Body of pancreas (tissue), 4 donors: ENCODE results near the gene MTHFS. TPM values are rescaled to one million over a fixed set of nuclear protein-coding genes. Genes with fewer than 3 reads are reported as not detected.

ENCODE experiments used
- ATAC-seq: fragments of 150-250 bp; one replicate; pipeline ENCODE4 v1.9.1; 2016
- DNase-seq, 4 donors: peaks; one replicate each; pipeline ENCODE4 v3.0.0-alpha.2; 2019
- H3K27ac ChIP-seq, 4 donors: fragments of 200-600 bp; sonication (generic); 1 replicate in 3 of 4; 2 replicates in 1 of 4; pipeline versions ENCODE4 v1.5.1 to v1.6.1; 2016 to 2019; ENCODE audit warnings: mild to moderate bottlenecking in 1 of 4, mixed read lengths in 1 of 4, moderate library complexity in 1 of 4
- H3K27me3 ChIP-seq, 2 donors: fragments of 200-600 bp; sonication (generic); one replicate each; pipeline ENCODE4 v1.6.0; 2016; ENCODE audit warnings: mild to moderate bottlenecking in 1 of 2
- H3K36me3 ChIP-seq, 2 donors: fragments of 200-600 bp; sonication (generic); replicated peaks in 1 of 2; 2 replicates each; pipeline ENCODE4 v1.5.1; 2016; ENCODE audit warnings: low read depth in 2 of 2; ENCODE audit not compliant: insufficient read depth in 1 of 2
- H3K4me1 ChIP-seq: fragments of 200-600 bp; sonication (generic); one replicate; pipeline ENCODE4 v1.6.0; 2016
- H3K4me3 ChIP-seq, 2 donors: fragments of 200-600 bp; sonication (generic); 1 replicate in 1 of 2; 2 replicates in 1 of 2; pipeline ENCODE4 v1.5.1; 2016 to 2019
- H3K9me3 ChIP-seq, 3 donors: fragments of 200-600 bp; sonication (generic); 1 replicate in 2 of 3; 2 replicates in 1 of 3; pipeline ENCODE4 v1.5.1; 2016
- CTCF ChIP-seq, 7 experiments: fragments of 450-650 bp in 4 of 7; fragments of 200-600 bp in 3 of 7; sonication (generic) in 3 of 7; IDR thresholded peaks; one replicate each; pipeline ENCODE4 v1.5.1; 2016 to 2019; ENCODE audit warnings: antibody characterized with exemption in 7 of 7
- POLR2A ChIP-seq, 3 donors: fragments of 450-650 bp; IDR thresholded peaks; one replicate each; pipeline ENCODE4 v1.6.1; 2016; ENCODE audit warnings: antibody characterized with exemption in 3 of 3, mild to moderate bottlenecking in 2 of 3
- WGBS, 2 donors: methylation state at CpG; one replicate each; pipeline ENCODE4 v1.1.5; 2017; 5-methylcytosine and 5-hydroxymethylcytosine counted together
- intact Hi-C: fragments of 100-400 bp; cut with DNase I; formaldehyde crosslinking; loops from one replicate; pipeline ENCODE4 v1.15.1; 2023
- total RNA-seq, 2 donors: library from RNA; depleted of rRNA; stranded (reverse); fragments of >200 nt; gene quantifications; one replicate each; pipeline ENCODE4 v1.1.0, GENCODE V29; 2016

The MTHFS gene
- total RNA-seq, 2 donors from 2014 or later: 26.5 to 29.3 TPM

DNA sequence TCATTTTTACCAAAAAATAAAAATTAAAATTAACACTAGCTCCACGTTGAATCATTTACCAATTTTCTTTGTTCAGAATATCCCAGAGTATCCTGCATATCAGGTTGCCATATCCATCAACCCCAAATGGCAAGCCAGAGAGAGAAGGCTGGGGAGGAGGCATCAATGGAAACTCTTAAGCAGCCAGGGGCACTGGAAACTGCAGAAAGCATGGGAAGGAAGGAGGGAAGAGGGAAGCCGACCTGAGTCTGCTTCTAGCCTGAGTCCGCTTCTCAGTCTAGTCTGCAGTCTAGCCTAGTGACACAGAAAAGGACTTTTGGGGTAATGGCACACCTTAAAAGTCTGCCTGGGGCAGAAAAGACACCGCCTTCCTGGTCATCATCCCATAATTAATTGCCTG lies 1.6 kb upstream of the MTHFS start:
- intact Hi-C loops: no loop called here
- Histone ChIP-seq H3K4me3 (no peak overlapping the region), H3K9me3 (no peaks in the 10 kb centered on the region), H3K4me1 (peaks cover 27% of the 10 kb centered on the region), H3K27me3 (no peaks in the 10 kb centered on the region), H3K36me3 (no peaks in the 10 kb centered on the region), H3K27ac (peak overlapping the region in 1 of 4 donors; percentile 56)
- ATAC-seq (no peak), DNase-seq (no peak)
- 89 to 98% methylated on average over 4 of the region's 4 CpGs for WGBS, 2 donors
- TF ChIP-seq POLR2A (IDR thresholded peaks at IDR 0.05): no peak
- TF ChIP-seq CTCF (IDR thresholded peaks at IDR 0.05): no peak

DNA sequence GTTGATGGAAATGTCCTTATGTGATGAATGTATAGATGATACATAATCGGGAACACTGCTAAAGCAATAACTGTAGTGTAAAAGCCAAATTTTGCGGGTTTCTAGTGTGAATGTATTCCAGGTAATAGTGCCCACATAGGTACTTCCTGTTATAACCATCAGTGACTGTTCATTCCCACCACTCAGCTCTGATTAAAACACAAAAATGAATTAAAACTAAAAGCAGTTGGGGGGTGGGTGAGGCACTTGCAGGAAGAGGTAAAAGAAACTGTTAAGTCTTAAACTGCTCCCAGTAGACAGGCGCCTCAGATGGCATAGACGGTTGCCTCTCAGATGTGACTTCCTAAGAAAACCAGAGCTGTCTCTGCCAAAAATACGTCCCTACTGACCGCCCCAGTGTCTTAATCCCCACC lies 893 bp upstream of the MTHFS start:
- Histone ChIP-seq H3K27me3 (no peaks in the 10 kb centered on the region), H3K4me3 (peak overlapping the region in 1 of 2 donors; percentile 75), H3K4me1 (peaks cover 27% of the 10 kb centered on the region), H3K27ac (peak overlapping the region; percentile 93 to 99 (median 96)), H3K36me3 (no peaks in the 10 kb centered on the region), H3K9me3 (no peaks in the 10 kb centered on the region)
- 65 to 81% methylated on average over 6 of the region's 6 CpGs for WGBS, 2 donors
- intact Hi-C loops: no loop called here
- ATAC-seq: no peak
- TF ChIP-seq CTCF (IDR thresholded peaks at IDR 0.05): no peak
- no peak for TF ChIP-seq POLR2A (IDR thresholded peaks at IDR 0.05)
- DNase-seq: no peak

DNA sequence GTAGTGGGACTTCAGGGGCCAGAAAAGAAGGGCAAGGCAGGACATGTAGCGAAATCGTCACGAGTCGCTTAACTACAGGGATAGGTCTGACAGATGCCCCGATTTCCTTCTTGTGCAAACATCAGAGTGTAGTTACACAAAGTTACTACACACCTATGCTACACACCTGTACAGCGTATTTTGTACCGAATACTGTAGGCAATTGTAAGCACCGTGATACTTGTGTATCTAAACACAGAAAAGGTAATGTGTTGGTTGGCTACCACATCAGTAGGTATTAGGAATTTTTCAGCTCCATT lies 515 bp upstream of the MTHFS start:
- 7 to 20% methylated on average over 8 of the region's 8 CpGs for WGBS, 2 donors
- Histone ChIP-seq H3K9me3 (no peaks in the 10 kb centered on the region), H3K4me3 (peak overlapping the region; percentile 73 to 75), H3K27me3 (no peaks in the 10 kb centered on the region), H3K36me3 (no peaks in the 10 kb centered on the region), H3K27ac (peak overlapping the region; percentile 93 to 99 (median 96)), H3K4me1 (peaks cover 27% of the 10 kb centered on the region)
- ATAC-seq: peak; percentile 1
- no peak for DNase-seq
- intact Hi-C loops: no loop called here
- no peak for TF ChIP-seq CTCF (IDR thresholded peaks at IDR 0.05)
- TF ChIP-seq POLR2A (IDR thresholded peaks at IDR 0.05): no peak

DNA sequence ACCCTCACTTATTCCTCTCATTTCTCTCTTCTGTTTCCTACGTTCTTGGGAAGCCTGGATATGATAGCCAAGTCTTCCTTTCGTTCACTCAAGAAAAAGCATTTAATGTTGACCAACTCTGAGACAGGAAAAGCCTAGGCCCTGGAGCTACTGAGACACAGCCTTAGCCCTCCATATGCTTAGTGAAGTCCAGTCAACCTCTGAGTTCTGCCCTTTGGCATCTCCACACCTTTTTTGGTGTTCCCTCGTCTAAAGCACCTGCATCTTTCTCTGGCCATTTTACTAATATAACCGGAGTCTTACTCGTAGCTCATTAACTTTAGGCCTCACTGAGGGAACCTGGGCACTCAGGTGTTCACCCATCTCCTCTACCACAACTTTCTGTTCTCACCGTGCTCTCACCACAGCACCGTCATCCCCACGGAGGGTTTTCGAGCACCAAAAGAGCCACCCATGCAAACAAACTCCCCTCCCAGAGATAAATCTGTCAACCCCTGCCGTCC lies 632 bp downstream of the MTHFS start:
- no peaks in the 10 kb centered on the region for H3K27me3 ChIP-seq
- WGBS, 2 donors: 3 to 6% methylated on average over 9 to 10 of the region's 10 CpGs
- peak overlapping the region; percentile 93 to 99 (median 96) for H3K27ac ChIP-seq
- intact Hi-C loops: no loop called here
- H3K36me3 ChIP-seq: no peaks in the 10 kb centered on the region
- no peaks in the 10 kb centered on the region for H3K9me3 ChIP-seq
- DNase-seq (no peak), ATAC-seq (peak; percentile 27)
- peak overlapping the region; percentile 73 to 75 for H3K4me3 ChIP-seq
- TF ChIP-seq CTCF (IDR thresholded peaks at IDR 0.05): no peak
- no peak for TF ChIP-seq POLR2A (IDR thresholded peaks at IDR 0.05)
- H3K4me1 ChIP-seq: peaks cover 27% of the 10 kb centered on the region
